Mucosa of descending colon (tissue), 3 donors: ENCODE data around the gene RNASET2. TPM values are rescaled to one million over a fixed set of nuclear protein-coding genes. Genes with fewer than 3 reads are reported as not detected.

ENCODE experiments used
- ATAC-seq: fragments of 200-7000 bp; cut with Tn5 transposase; one replicate; pipeline ENCODE4 v1.9.1; 2020; ENCODE audit warnings: mild to moderate bottlenecking, moderate library complexity
- DNase-seq, 3 donors: peaks; one replicate each; pipeline ENCODE4 v3.0.0-alpha.2; 2020
- H3K36me3 ChIP-seq: fragments of 200-600 bp; one replicate; pipeline ENCODE4 v1.8.0; 2021; ENCODE audit warnings: low read depth, mild to moderate bottlenecking
- H3K4me1 ChIP-seq: fragments of 200-600 bp; one replicate; pipeline ENCODE4 v1.8.0; 2021; ENCODE audit warnings: low read depth, mild to moderate bottlenecking
- H3K4me3 ChIP-seq: fragments of 200-600 bp; one replicate; pipeline ENCODE4 v1.8.0; 2021; ENCODE audit warnings: mild to moderate bottlenecking
- H3K9me3 ChIP-seq: fragments of 200-600 bp; one replicate; pipeline ENCODE4 v1.8.0; 2021; ENCODE audit warnings: mild to moderate bottlenecking
- CTCF ChIP-seq: fragments of 200-600 bp; IDR thresholded peaks from one replicate; pipeline ENCODE4 v1.8.0; 2022; ENCODE audit warnings: antibody characterized with exemption, mild to moderate bottlenecking
- intact Hi-C, 2 donors: fragments of 100-400 bp; cut with DNase I in 1 of 2; cut with micrococcal nuclease in 1 of 2; formaldehyde crosslinking; loops; one replicate each; pipeline versions ENCODE4 v1.11.0 to v1.11.1; 2022; cut with DNase I, micrococcal nuclease
- total RNA-seq, 3 donors: library from RNA; stranded (reverse); fragmentation: NEBNext Ultra II Directional in 2 of 3; extraction: Animal tissue kit (Norgen Biotek cat#: 25700) in 2 of 3; gene quantifications; one replicate each; pipeline versions ENCODE4 v1.2.1 to v1.2.4, GENCODE V29; 2021 to 2023
- donor health status: DM: no; HTN: no; CAD: no; lungs with moderate emphysema.
- donor health status: DM: no; HTN: no; CAD: no.
- donor health status: DM: no; HTN: yes; CAD: no.

The RNASET2 gene
- total RNA-seq, 3 donors from 2014 or later, result 60.1 to 127 (median 109) TPM

GRCh38 chr6:166942393-166943168 lies 13.8 kb downstream of the RNASET2 start:
- Histone ChIP-seq H3K9me3 (no peaks in the 10 kb centered on the region), H3K4me3 (no peak overlapping the region), H3K4me1 (no peaks in the 10 kb centered on the region), H3K36me3 (no peaks in the 10 kb centered on the region)
- DNase-seq, result no peak
- TF ChIP-seq CTCF, result no peak
- intact Hi-C loops, result no loop called here
- peak; percentile 46 for ATAC-seq

GRCh38 chr6:166940643-166941068 lies 15.7 kb downstream of the RNASET2 start:
- H3K4me1 ChIP-seq, result no peaks in the 10 kb centered on the region
- TF ChIP-seq CTCF, result no peak
- no peak for ATAC-seq
- peaks cover 13% of the 10 kb centered on the region for H3K36me3 ChIP-seq
- DNase-seq, result no peak
- no peak overlapping the region for H3K4me3 ChIP-seq
- H3K9me3 ChIP-seq, result no peaks in the 10 kb centered on the region
- intact Hi-C loops, result no loop called here

- Histone ChIP-seq H3K4me3 (no peak overlapping the region), H3K4me1 (no peaks in the 10 kb centered on the region), H3K9me3 (no peaks in the 10 kb centered on the region), H3K36me3 (peaks cover 13% of the 10 kb centered on the region)
- ATAC-seq, result no peak
- no peak for DNase-seq
- intact Hi-C loops, result no loop called here
- TF ChIP-seq CTCF, result no peak
Measured at GRCh38 chr6:166939894-166940293, 16.5 kb downstream of the RNASET2 start.

- no peaks in the 10 kb centered on the region for H3K4me1 ChIP-seq
- no peaks in the 10 kb centered on the region for H3K9me3 ChIP-seq
- TF ChIP-seq CTCF, result no peak
- H3K4me3 ChIP-seq, result no peak overlapping the region
- intact Hi-C loops, result no loop called here
- peaks cover 13% of the 10 kb centered on the region for H3K36me3 ChIP-seq
- ATAC-seq (no peak), DNase-seq (no peak)
Measured at GRCh38 chr6:166939345-166939744, 17.0 kb downstream of the RNASET2 start.

- Histone ChIP-seq H3K4me3 (no peak overlapping the region), H3K4me1 (no peaks in the 10 kb centered on the region), H3K9me3 (no peaks in the 10 kb centered on the region), H3K36me3 (peaks cover 13% of the 10 kb centered on the region)
- ATAC-seq (no peak), DNase-seq (no peak)
- intact Hi-C loops, result no loop called here
- no peak for TF ChIP-seq CTCF
Measured at GRCh38 chr6:166938704-166939103, 17.6 kb downstream of the RNASET2 start.
